Activated CD8-positive, alpha-beta memory T cell treated with anti-CD3 and anti-CD28 coated beads for 48 hours (primary cell): ENCODE data around the gene WDR33.
"Not testable (repeated sequence)": the region's sequence is repeated elsewhere in the genome, so short reads cannot be mapped to it uniquely, and the experiment has no call there.

Source experiments
- DNase-seq, 3 experiments: peaks; one replicate each; pipeline ENCODE4 v3.0.0-alpha.2; 2020; ENCODE audit warnings: low read depth in 2 of 3, low spot score in 2 of 3

The WDR33 gene

GRCh38 chr2:127811397-127812321, 688 bp upstream of the WDR33 start:
- DNase-seq, result no peak

DNA sequence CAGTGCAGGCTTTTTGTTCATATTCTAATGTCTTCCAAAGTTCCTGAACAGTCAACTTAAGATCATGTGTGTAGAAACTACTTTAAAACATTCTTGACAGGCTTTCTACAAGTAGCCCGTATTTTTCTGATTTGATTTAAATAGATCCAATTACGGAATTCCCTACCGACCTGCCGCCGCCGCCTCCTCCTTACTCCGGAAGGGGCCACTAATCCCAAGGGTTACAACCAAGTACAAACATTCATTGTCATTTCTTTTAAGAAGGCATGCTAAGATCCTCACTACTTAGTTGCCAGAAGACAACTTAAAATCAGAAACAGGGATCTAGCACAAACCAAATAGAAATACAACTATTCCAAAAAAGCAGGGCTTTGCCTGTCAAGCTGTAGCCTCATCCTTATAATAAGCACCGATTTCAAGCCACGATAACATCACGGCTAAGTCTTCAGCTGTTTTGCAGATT, 784 bp downstream of the WDR33 start:
- DNase-seq, result no peak

DNA sequence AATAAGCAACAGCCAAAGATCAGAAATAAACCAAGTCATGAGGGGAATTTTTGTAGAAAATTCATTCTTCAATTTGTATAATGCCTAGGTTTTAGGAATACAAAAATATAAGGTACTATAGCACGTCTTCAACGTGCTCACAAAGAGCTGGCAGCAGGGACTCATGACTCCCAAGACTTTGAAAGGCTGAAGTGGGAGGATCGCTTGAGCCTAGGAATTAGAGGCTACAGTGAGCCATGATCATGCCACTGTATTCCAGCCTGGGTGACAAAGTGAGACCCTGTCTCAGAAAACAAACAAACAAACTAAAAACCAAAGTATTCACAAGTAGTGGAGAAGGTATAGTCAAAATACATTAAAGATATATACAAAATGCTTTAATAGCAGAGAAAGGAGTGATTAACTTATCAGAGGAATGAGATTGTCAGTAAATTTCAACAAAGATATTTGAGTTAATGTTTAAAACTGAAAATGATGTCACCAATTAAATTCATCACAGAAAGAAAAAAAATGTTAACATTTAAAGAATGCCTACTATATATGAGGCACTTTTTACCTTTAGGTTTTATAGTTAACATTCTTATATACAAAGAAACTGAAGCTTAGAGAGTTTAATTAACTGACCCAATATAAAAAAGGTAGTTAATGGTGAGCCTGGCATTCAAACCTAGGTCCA, 3.2 kb downstream of the WDR33 start:
- no peak for DNase-seq

- not testable (repeated sequence) for DNase-seq
Observed at GRCh38 chr2:127806860-127807259, 4.1 kb downstream of the WDR33 start.

GRCh38 chr2:127805491-127805890, 5.5 kb downstream of the WDR33 start:
- no peak for DNase-seq

DNA sequence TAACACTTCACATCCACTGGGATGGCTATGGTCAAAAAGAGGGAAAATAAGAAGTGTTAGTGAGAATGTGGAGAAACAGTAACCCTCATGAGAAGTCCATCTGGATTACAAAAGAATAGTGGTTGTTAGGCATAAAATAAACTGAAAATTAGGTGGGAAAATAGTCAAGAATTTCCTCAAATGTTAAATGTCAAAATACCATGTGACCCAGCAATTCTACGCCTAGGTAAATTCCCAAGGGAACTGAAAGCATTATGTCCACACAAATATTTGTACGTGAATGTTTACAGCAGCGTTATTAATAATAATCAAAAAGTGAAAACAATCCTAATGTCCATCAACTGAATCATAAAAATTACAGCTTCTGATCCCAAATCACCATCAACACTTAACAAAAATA, 11.0 kb downstream of the WDR33 start:
- DNase-seq, result no peak

DNA sequence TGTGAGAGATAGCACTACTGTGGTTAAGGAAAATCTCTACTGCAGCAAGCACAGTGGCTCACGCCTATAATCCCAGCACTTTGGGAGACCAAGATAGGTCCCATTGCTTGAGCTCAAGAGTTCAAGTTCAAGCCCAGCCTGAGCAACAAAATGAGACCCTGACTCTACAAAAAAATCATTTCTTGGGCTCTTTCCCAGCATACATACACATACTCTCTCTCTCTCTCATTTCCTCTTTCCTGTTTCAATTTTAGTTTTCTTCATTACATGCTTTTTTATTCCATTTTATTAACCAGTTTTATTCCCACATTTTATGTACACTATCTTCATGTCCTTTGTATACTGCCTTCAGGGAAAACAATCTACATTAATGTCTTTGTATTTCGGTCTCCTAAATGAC, 14.6 kb downstream of the WDR33 start:
- no peak for DNase-seq

GRCh38 chr2:127794901-127795300, 16.1 kb downstream of the WDR33 start:
- DNase-seq, result not testable (repeated sequence)

GRCh38 chr2:127792805-127793204, 18.2 kb downstream of the WDR33 start:
- no peak for DNase-seq

- no peak for DNase-seq
Observed at GRCh38 chr2:127790694-127791529, 20.1 kb downstream of the WDR33 start.

DNA sequence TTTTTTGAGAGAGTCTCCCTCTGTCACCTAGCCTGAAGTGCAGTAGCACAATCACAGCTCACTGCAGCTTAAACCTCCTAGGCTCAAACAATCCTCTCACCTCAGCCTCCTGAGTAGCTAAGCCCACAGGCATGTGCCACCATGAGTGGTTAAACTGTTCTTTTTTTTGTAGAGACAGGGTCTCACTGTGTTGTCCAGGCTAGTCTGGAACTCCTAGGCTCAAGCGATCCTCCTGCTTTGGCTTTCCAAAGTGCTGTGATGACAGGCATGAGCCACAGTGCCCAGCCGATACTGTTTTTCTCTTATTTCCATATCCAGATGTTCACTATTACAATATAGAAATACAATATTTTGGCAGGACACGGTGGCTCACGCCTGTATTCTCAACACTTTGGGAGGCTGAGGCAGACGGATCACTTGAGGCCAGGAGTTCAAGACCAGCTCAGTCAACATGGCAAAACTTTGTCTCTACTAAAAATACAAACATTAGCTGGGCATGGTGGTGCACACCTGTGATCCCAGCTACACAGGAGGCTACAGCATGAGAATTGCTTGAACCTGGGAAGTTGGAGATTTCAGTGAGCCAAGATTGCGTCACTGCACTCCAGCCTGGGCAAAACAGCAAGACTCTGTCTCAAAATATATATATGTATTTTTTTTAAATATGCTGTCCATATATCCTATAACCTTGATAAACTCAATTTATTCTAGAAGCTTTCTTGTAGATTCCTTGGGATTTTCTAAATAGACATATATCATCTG, 24.7 kb downstream of the WDR33 start:
- no peak for DNase-seq

DNA sequence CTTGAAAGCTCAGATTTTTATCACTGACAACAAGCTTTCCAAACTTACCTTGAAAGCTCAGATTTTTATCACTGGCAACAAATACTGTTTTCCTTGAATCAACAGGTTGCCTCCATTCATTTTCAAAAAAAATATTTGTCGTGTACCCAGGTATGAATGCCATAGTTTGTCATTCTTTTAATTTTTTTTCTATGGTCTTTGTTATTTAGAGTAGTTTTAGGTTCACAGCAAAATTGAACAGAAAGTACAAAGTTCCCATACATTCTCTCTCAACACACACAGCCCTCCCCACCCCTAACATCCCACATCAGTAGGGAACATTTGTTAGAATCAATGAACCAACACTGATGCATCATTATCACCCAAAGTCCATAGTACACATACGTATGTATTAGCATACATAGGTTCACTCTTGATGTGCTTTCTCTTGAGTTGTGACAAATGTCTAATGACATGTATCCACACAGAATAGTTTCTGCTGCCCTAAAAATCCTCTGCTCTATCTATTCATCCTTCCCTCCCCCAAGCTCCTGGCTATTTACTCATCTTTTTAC, 25.9 kb downstream of the WDR33 start:
- DNase-seq, result no peak

- no peak for DNase-seq
Observed at GRCh38 chr2:127783101-127783500, 27.9 kb downstream of the WDR33 start.

GRCh38 chr2:127778850-127779249, 32.1 kb downstream of the WDR33 start:
- DNase-seq, result no peak

GRCh38 chr2:127778447-127778846, 32.5 kb downstream of the WDR33 start:
- no peak for DNase-seq

DNA sequence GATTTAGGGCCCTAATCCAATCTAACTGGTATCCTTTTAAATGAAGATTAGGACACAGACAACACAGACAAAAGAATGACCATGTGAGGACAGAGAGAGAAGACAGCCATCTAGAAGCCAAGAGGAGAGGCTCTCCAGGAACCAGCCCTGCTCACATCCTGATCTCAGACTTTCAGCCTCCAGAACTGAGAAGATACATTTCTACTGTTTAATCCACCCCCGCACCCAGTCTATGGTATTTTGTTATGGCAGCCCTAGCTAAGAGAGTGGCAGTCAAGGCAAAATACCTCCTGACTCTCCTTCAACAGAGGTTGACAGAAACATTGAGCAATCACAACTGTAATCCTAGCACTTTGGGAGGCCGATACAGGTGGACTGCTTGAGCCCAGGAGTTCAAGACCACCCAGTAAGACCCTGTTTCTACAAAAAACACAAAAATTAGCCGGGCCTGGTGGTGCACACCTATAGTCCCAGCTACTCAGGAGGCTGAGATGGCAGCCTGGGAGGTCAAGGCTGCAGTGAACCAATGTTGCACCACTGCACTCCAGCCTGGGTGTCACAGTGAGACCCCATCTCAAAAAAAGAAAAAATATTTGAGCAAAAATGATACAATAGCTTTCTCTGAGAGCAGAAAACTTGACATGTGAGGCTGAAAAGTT, 34.7 kb downstream of the WDR33 start:
- DNase-seq, result no peak

GRCh38 chr2:127771756-127772155, 39.2 kb downstream of the WDR33 start:
- DNase-seq, result no peak

GRCh38 chr2:127770973-127771735, 39.8 kb downstream of the WDR33 start:
- no peak for DNase-seq

DNA sequence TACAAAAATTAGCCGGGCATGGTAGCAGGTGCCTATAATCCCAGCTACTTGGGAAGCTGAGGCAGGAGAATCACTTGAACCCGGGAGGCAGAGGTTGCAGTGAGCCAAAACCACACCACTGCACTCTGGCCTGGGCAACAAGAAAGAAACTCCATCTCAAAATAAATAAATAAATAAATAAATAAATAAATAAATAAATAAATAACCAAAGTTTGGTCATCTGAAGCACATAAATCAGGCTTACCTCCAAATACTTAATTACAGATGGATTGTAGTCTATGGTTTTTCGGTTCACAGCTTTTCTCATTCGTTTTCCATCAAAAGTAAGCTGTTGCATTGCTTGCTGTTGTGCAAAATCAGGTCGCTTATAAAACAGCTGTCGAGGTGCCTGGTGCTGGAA, 40.4 kb downstream of the WDR33 start:
- not testable (repeated sequence) for DNase-seq
